Measurements from ENCODE around the gene INTS6L. TPM values are rescaled to one million over a fixed set of nuclear protein-coding genes. Genes with fewer than 3 reads are reported as not detected.

INTS6L gene
- total and polyA plus RNA-seq, 2 of the 8 experiments (the other 6 are each of a cell fraction or from before 2014, with no cell fraction given), result 4.1 to 5.2 TPM

DNA sequence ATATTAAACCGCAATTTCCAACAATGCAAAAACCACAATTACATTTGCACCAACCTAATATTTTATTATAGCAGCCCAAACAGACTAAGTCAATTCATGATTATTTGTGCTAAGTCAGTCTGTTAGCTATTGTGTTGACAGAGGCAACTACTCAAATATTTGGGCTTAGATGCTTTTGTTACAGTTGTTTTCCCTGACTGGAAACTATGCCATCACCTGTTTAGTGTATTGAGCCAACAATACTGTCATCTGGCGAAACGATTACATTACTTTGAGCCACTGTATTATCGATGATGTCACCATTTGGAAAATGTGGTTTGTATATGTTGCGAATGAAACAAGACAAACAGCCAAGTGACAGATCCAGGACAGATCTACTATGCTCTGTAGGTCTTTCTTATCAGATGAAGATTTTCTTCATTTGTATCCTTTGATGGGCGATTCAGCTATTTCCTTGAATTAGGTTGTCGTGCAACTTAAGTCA, 38.7 kb upstream of the INTS6L start (continued):
- TF ChIP-seq CBX8 (IDR thresholded peaks at IDR 0.05; ENCODE audit: borderline replicate concordance, low read depth, low read length) (no peak), RNF2 (IDR thresholded peaks at IDR 0.05; ENCODE audit: borderline replicate concordance, low read depth, low read length, missing control alignments, poor library complexity, severe bottlenecking) (no peak), PHF8 (conservative IDR thresholded peaks at IDR 0.05; ENCODE audit: low read depth, low read length) (no peak), RXRA (IDR thresholded peaks at IDR 0.05; ENCODE audit: insufficient read depth, low read depth, low read length) (no peak)
